Measurements from ENCODE around the gene ATP6AP2. TPM values are rescaled to one million over a fixed set of nuclear protein-coding genes. Genes with fewer than 3 reads are reported as not detected.
A peak's percentile ranks its signal among the peaks of the same experiment; 100 is the strongest.

Gene ATP6AP2
- total RNA-seq, 1 donor = 113 TPM

DNA sequence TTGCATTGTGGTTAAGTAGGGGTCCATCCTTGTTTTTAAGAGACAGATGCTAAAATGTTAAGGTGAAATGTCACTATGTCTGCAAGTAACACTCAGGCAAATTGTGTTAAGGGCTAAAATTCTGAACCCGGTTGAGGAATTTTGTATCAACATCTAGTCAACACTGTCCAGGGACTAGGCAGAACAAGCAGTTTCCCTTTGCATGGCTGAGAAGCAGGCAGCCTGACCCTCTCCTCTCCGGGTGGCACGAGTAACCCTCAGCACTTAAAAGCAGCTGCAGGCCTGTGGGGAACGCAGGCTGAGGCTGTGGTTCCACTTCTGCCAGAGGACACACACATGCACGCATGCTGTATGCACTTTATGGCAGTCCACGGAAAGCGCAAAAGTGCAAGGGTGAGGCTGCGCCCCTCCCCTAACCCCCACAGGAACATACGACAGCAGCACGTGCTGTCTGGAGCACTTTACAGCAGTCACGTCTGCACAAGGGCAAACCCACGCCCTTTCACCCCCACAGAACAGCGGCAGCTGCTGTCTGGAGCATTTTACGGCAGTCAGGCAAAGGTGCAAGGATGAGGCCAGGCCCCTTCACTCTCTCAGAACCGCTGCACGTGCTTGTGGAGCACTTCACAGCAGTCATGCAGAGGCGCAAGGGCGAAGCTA, 41.8 kb downstream of the ATP6AP2 start:
- DNase-seq (ENCODE audit: low read depth) = no peak
- TF ChIP-seq, protein P1, sequence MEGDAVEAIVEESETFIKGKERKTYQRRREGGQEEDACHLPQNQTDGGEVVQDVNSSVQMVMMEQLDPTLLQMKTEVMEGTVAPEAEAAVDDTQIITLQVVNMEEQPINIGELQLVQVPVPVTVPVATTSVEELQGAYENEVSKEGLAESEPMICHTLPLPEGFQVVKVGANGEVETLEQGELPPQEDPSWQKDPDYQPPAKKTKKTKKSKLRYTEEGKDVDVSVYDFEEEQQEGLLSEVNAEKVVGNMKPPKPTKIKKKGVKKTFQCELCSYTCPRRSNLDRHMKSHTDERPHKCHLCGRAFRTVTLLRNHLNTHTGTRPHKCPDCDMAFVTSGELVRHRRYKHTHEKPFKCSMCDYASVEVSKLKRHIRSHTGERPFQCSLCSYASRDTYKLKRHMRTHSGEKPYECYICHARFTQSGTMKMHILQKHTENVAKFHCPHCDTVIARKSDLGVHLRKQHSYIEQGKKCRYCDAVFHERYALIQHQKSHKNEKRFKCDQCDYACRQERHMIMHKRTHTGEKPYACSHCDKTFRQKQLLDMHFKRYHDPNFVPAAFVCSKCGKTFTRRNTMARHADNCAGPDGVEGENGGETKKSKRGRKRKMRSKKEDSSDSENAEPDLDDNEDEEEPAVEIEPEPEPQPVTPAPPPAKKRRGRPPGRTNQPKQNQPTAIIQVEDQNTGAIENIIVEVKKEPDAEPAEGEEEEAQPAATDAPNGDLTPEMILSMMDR (IDR thresholded peaks at IDR 0.05; ENCODE audit: insufficient read depth, low read length) = no peak
- no peak overlapping the region for H3K4me3 ChIP-seq (ENCODE audit: low read depth, low read length)

DNA sequence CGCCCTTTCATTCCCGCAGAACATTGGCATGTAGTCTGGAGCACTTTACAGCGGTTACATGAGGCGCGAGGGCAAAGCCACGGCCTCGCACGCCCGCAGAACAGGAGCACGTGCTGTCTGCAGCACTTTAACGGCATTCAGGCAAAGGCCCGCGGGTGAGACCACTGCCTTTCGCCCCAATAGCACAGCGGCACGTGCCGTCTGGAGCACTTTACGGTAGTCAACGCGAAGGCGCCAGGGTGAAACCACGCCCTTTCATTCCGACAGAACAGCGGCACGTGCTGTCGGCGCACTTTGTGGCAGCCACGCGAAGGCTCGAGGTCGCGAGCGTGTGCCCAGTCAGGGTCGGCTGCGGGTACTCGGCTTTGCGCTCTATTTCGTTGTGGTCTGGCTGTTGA, 42.4 kb downstream of the ATP6AP2 start, which contains the start of gene MPC1L:
Gene MPC1L, plus strand, starts transcription at position 290 of the 398 bp plus-strand sequence. CDS start 138 bp downstream, outside the sequence.
- DNase-seq (ENCODE audit: low read depth) = no peak
- H3K4me3 ChIP-seq (ENCODE audit: low read depth, low read length) = no peak within 1 kb of the TSS
- TF ChIP-seq, protein P1 (IDR thresholded peaks at IDR 0.05; ENCODE audit: insufficient read depth, low read length) = no peak

DNA sequence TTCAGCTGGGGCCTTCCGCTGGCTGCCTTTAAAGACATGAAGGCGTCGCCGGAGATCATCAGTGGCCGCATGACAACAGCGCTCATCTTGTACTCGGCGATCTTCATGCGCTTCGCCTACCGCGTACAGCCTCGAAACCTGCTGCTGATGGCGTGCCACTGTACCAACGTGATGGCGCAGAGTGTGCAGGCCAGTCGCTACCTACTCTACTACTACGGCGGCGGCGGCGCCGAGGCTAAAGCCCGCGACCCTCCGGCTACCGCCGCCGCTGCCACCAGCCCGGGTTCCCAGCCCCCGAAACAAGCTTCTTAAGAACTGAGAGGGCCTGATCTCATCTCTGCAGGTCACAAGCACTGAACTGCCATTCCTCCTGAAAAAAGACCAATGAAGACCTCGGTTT, 42.9 kb downstream of the ATP6AP2 start:
- no peak for DNase-seq (ENCODE audit: low read depth)
- H3K4me3 ChIP-seq (ENCODE audit: low read depth, low read length) = no peak overlapping the region
- TF ChIP-seq, protein P1 (IDR thresholded peaks at IDR 0.05; ENCODE audit: insufficient read depth, low read length) = no peak

DNA sequence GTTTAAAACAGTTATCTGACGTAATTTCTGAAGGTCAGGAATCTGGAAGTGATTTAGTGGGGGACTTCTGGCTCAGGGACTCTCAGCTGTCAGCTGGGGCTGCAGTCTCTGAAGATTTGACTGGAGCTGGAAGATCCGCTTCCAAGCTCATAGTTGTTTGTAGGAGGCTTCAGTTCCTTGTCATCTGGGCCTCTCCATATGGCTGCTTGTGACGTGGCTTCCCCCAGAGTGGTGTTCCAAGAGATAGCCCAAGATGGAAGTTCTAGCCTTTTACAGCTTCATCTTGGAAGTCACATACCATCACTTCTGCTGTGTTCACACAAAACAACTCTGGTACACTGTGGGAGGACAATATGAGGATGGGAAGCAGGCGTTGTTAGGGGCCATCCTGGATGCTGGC, 44.5 kb downstream of the ATP6AP2 start:
- H3K4me3 ChIP-seq (ENCODE audit: low read depth, low read length) = no peak overlapping the region
- DNase-seq (ENCODE audit: low read depth) = no peak
- TF ChIP-seq, protein P1 (IDR thresholded peaks at IDR 0.05; ENCODE audit: insufficient read depth, low read length) = no peak

DNA sequence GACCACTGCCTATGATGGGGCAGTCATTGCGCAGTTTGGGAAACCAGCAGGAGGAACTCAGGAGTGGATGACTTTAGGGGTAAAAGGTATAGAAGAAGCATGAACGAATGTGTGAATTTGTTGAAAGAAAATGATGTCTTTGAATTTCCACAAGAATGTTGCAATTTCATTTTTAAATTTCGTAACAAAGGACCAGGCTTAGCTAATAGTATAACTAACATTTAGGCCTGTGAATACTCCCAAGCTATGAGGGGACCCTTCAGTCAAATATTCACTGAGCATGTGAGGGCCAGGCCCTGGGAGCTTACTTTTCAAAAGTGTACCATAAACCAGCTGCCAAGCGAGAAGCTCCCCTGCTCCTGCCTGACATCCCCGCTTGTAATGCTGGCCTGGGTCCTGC, 47.7 kb downstream of the ATP6AP2 start:
- no peak overlapping the region for H3K4me3 ChIP-seq (ENCODE audit: low read depth, low read length)
- DNase-seq (ENCODE audit: low read depth) = peak; percentile 16
- TF ChIP-seq, protein P1 (IDR thresholded peaks at IDR 0.05; ENCODE audit: insufficient read depth, low read length) = no peak

DNA sequence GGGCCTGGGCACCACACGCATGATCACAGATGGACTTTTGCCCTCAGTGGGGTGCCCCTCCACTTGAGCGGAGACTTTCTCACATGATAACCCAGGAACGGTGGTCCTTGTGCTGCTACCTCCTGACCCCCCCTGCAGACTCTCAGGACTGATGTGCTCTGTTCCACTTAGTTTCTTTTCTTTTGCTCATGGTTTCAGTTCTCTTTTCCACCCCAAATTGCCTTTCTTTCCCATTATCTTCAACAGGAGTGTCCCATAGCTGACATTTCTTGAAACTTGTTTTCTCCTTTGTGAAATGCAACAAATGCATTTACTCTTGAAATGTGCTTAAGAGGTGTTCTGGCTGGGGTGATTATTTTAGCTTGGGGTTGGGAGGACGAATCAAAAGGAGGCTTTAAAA, 51.4 kb downstream of the ATP6AP2 start:
- no peak overlapping the region for H3K4me3 ChIP-seq (ENCODE audit: low read depth, low read length)
- TF ChIP-seq, protein P1 (IDR thresholded peaks at IDR 0.05; ENCODE audit: insufficient read depth, low read length) = no peak
- no peak for DNase-seq (ENCODE audit: low read depth)

DNA sequence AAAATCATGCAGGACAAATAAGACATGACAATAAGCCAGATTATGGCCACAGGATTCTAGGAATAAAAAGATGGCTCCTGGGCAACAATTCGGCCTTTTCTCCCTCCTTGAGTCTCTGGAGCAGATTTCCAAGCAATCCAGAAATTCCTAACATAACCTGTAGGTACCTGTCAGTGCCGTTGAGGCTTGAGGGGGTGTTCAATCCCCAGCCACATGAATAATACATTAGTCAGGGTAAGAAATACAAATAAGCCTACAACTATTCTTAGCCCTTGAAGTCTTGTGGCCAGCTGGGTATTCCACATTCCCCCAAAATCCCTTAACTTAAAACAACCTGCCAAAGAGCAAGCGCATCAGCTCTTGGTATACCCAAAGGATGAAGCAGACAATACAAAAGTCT, 56.9 kb downstream of the ATP6AP2 start:
- DNase-seq (ENCODE audit: low read depth) = no peak
- TF ChIP-seq, protein P1 (IDR thresholded peaks at IDR 0.05; ENCODE audit: insufficient read depth, low read length) = no peak
- no peak overlapping the region for H3K4me3 ChIP-seq (ENCODE audit: low read depth, low read length)

Measured in fibroblast of the aortic adventitia (primary cell).